Measurements from ENCODE around the gene THSD8. TPM values are rescaled to one million over a fixed set of nuclear protein-coding genes. Genes with fewer than 3 reads are reported as not detected.
"Not testable (repeated sequence)": the region's sequence is repeated elsewhere in the genome, so short reads cannot be mapped to it uniquely, and the experiment has no call there.

The THSD8 gene
- polyA plus RNA-seq, 6 donors from 2014 or later, result 2.0 to 6.6 (median 5.2) TPM; not detected in 1

- Mint-ChIP-seq H3K36me3 (peaks cover 0 to 18% of the 10 kb centered on the region in 2 donors), H3K4me1 (peaks cover 25 to 45% (median 33%) of the 10 kb centered on the region in 3 donors), H3K4me3 (peak overlapping the region in 1 of 8 donors; percentile 40), H3K27ac (no peak overlapping the region), H3K9me3 (peaks cover 0 to 8% (median 2%) of the 10 kb centered on the region in 7 donors), H3K27me3 (peaks cover 54 to 90% (median 70%) of the 10 kb centered on the region in 3 donors)
- ATAC-seq (ENCODE audit: low read depth in 2 of 2), result no peak
- no peak for DNase-seq
These were observed 41.5 kb downstream of the THSD8 start for GRCh38 chr19:12843328-12843727.

- H3K4me3 Mint-ChIP-seq, result peak overlapping the region in 1 of 8 donors; percentile 7
- H3K27me3 Mint-ChIP-seq, result peaks cover 51 to 87% (median 65%) of the 10 kb centered on the region in 3 donors
- peaks cover 0 to 18% of the 10 kb centered on the region in 2 donors for H3K36me3 Mint-ChIP-seq
- peak overlapping the region in 1 of 6 donors; percentile 69 for H3K27ac Mint-ChIP-seq
- ATAC-seq (ENCODE audit: low read depth in 2 of 2) (no peak), DNase-seq (no peak)
- peaks cover 19 to 36% (median 29%) of the 10 kb centered on the region in 3 donors for H3K4me1 Mint-ChIP-seq
- H3K9me3 Mint-ChIP-seq, result peaks cover 0 to 8% (median 2%) of the 10 kb centered on the region in 7 donors
These were observed 42.3 kb downstream of the THSD8 start for GRCh38 chr19:12843999-12844732.

- H3K27me3 Mint-ChIP-seq, result peaks cover 29 to 68% (median 41%) of the 10 kb centered on the region in 3 donors
- H3K4me1 Mint-ChIP-seq, result peaks cover 3 to 13% (median 7%) of the 10 kb centered on the region in 3 donors
- DNase-seq; H3K36me3 Mint-ChIP-seq; H3K9me3 Mint-ChIP-seq; ATAC-seq (ENCODE audit: low read depth in 2 of 2): not testable (repeated sequence)
- peak overlapping the region in 1 of 8 donors; percentile 28 for H3K4me3 Mint-ChIP-seq
- peak overlapping the region in 2 of 6 donors; percentile 16 to 47 for H3K27ac Mint-ChIP-seq
These were observed 44.7 kb downstream of the THSD8 start for GRCh38 chr19:12846613-12847012.

GRCh38 chr19:12847159-12848139 is 45.6 kb downstream of the THSD8 start:
- peaks cover 0 to 9% (median 5%) of the 10 kb centered on the region in 3 donors for H3K4me1 Mint-ChIP-seq
- no peaks in the 10 kb centered on the region for H3K36me3 Mint-ChIP-seq
- DNase-seq, result peak; percentile 81
- H3K27ac Mint-ChIP-seq, result peak overlapping the region in 1 of 6 donors; percentile 62
- peak overlapping the region in 5 of 8 donors; percentile 25 to 72 (median 69) for H3K4me3 Mint-ChIP-seq
- H3K9me3 Mint-ChIP-seq, result no peaks in the 10 kb centered on the region
- H3K27me3 Mint-ChIP-seq, result peaks cover 22 to 63% (median 32%) of the 10 kb centered on the region in 3 donors
- ATAC-seq (ENCODE audit: low read depth in 2 of 2), result peak; percentile 95 to 96

Other genes with a start within 250 kb of the THSD8 start
- gene ZNF490, start 191.3 kb upstream of the THSD8 start, polyA plus RNA-seq (ENCODE audit: low read depth in 6 of 6), result 10 to 100 TPM in 4 of 6 donors, 1 to 10 TPM in 1, not detected in 1; 9.7 to 13.1 (median 12.2) TPM
- gene ZNF791, start 191.1 kb upstream of the THSD8 start, polyA plus RNA-seq (ENCODE audit: low read depth in 6 of 6), result 10 to 100 TPM; 22.8 to 44.1 (median 28.2) TPM
- 10 to 100 TPM; 64.1 to 97.0 (median 76.9) TPM for gene MAN2B1, start 135.3 kb upstream of the THSD8 start, polyA plus RNA-seq (ENCODE audit: low read depth in 6 of 6)
- 10 to 100 TPM; 12.6 to 34.5 (median 17.5) TPM for gene WDR83, start 135.3 kb upstream of the THSD8 start, polyA plus RNA-seq (ENCODE audit: low read depth in 6 of 6)
- gene DHPS, start 120.2 kb upstream of the THSD8 start, polyA plus RNA-seq (ENCODE audit: low read depth in 6 of 6), result 100 to 1,000 TPM in 2 of 6 donors, 10 to 100 TPM in 4; 83.5 to 132 (median 85.5) TPM
- gene GNG14, start 114.1 kb upstream of the THSD8 start, polyA plus RNA-seq (ENCODE audit: low read depth in 6 of 6), result not detected
- 1 to 10 TPM; 2.0 to 5.8 (median 4.9) TPM for gene FBXW9, start 105.4 kb upstream of the THSD8 start, polyA plus RNA-seq (ENCODE audit: low read depth in 6 of 6)
- gene TNPO2, start 78.1 kb upstream of the THSD8 start, polyA plus RNA-seq (ENCODE audit: low read depth in 6 of 6), result 1 to 10 TPM in 5 of 6 donors, not detected in 1; 1.7 to 3.5 (median 2.7) TPM
- 100 to 1,000 TPM; 207 to 269 (median 230) TPM for gene TRIR, start 67.4 kb upstream of the THSD8 start, polyA plus RNA-seq (ENCODE audit: low read depth in 6 of 6)
- 100 to 1,000 TPM in 1 of 6 donors, 10 to 100 TPM in 5; 46.3 to 105 (median 53.5) TPM for gene GET3, start 64.6 kb upstream of the THSD8 start, polyA plus RNA-seq (ENCODE audit: low read depth in 6 of 6)
- gene BEST2, start 50.3 kb upstream of the THSD8 start, polyA plus RNA-seq (ENCODE audit: low read depth in 6 of 6), result under 1 TPM in 1 of 6 donors, not detected in 5; 0.23 TPM
- gene HOOK2, start 26.5 kb upstream of the THSD8 start, polyA plus RNA-seq (ENCODE audit: low read depth in 6 of 6), result 1 to 10 TPM; 1.1 to 7.1 (median 3.3) TPM
- 1,000 to 10,000 TPM in 5 of 6 donors, 100 to 1,000 TPM in 1; 777 to 2,686 (median 1,649) TPM for gene JUNB, start 10.6 kb upstream of the THSD8 start, polyA plus RNA-seq (ENCODE audit: low read depth in 6 of 6)
- 100 to 1,000 TPM in 5 of 6 donors, 10 to 100 TPM in 1; 96.8 to 203 (median 126) TPM for gene PRDX2, start 269 bp upstream of the THSD8 start, polyA plus RNA-seq (ENCODE audit: low read depth in 6 of 6)
- gene RNASEH2A, start 4.5 kb downstream of the THSD8 start, polyA plus RNA-seq (ENCODE audit: low read depth in 6 of 6), result 10 to 100 TPM; 19.7 to 30.9 (median 25.1) TPM
- not detected for gene RTBDN, start 32.5 kb downstream of the THSD8 start, polyA plus RNA-seq (ENCODE audit: low read depth in 6 of 6)
- 1 to 10 TPM in 3 of 6 donors, under 1 TPM in 2, not detected in 1; 0.10 to 2.5 (median 1.0) TPM for gene MAST1, start 36.4 kb downstream of the THSD8 start, polyA plus RNA-seq (ENCODE audit: low read depth in 6 of 6)
- 10 to 100 TPM; 24.5 to 55.8 (median 40.6) TPM for gene DNASE2, start 79.4 kb downstream of the THSD8 start, polyA plus RNA-seq (ENCODE audit: low read depth in 6 of 6)
- gene KLF1, start 85.1 kb downstream of the THSD8 start, polyA plus RNA-seq (ENCODE audit: low read depth in 6 of 6), result not detected
- 10 to 100 TPM in 5 of 6 donors, 1 to 10 TPM in 1; 7.8 to 16.3 (median 13.4) TPM for gene GCDH, start 89.1 kb downstream of the THSD8 start, polyA plus RNA-seq (ENCODE audit: low read depth in 6 of 6)
- under 1 TPM in 1 of 6 donors, not detected in 5; 0.21 TPM for gene SYCE2, start 117.2 kb downstream of the THSD8 start, polyA plus RNA-seq (ENCODE audit: low read depth in 6 of 6)
- gene FARSA, start 131.6 kb downstream of the THSD8 start, polyA plus RNA-seq (ENCODE audit: low read depth in 6 of 6), result 10 to 100 TPM; 33.8 to 63.0 (median 44.0) TPM
- gene CALR, start 136.5 kb downstream of the THSD8 start, polyA plus RNA-seq (ENCODE audit: low read depth in 6 of 6), result 100 to 1,000 TPM in 5 of 6 donors, 10 to 100 TPM in 1; 97.4 to 189 (median 155) TPM
- 100 to 1,000 TPM in 3 of 6 donors, 10 to 100 TPM in 3; 82.9 to 119 (median 99.3) TPM for gene RAD23A, start 143.8 kb downstream of the THSD8 start, polyA plus RNA-seq (ENCODE audit: low read depth in 6 of 6)
- 10 to 100 TPM; 49.4 to 65.9 (median 52.7) TPM for gene GADD45GIP1, start 155.2 kb downstream of the THSD8 start, polyA plus RNA-seq (ENCODE audit: low read depth in 6 of 6)
- gene DAND5, start 167.5 kb downstream of the THSD8 start, polyA plus RNA-seq (ENCODE audit: low read depth in 6 of 6), result not detected
- gene NFIX, start 193.4 kb downstream of the THSD8 start, polyA plus RNA-seq (ENCODE audit: low read depth in 6 of 6), result 1 to 10 TPM in 2 of 6 donors, under 1 TPM in 2, not detected in 2; 0.21 to 2.1 (median 1.1) TPM